Omental fat pad (tissue), 4 donors: ENCODE results near the gene APOL1. TPM values are rescaled to one million over a fixed set of nuclear protein-coding genes. Genes with fewer than 3 reads are reported as not detected.
"Not testable (repeated sequence)": the region's sequence is repeated elsewhere in the genome, so short reads cannot be mapped to it uniquely, and the experiment has no call there.

Experiments used
- ATAC-seq: fragments of 150-250 bp; one replicate; pipeline ENCODE4 v1.9.1; 2016; ENCODE audit warnings: mild to moderate bottlenecking, moderate library complexity; ENCODE audit not compliant: low FRiP score
- DNase-seq: peaks from one replicate; pipeline ENCODE4 v3.0.0-alpha.2; 2019; ENCODE audit warnings: low spot score
- CTCF ChIP-seq, 3 donors: fragments of 450-650 bp; IDR thresholded peaks; one replicate each; pipeline ENCODE4 v1.5.1; 2016 to 2017; ENCODE audit warnings: antibody characterized with exemption in 3 of 3, mild to moderate bottlenecking in 3 of 3, moderate library complexity in 2 of 3
- total RNA-seq, 4 donors: library from RNA; depleted of rRNA; stranded (reverse); fragments of >200 nt; gene quantifications; one replicate each; pipeline ENCODE4 v1.1.0, GENCODE V29; 2016

Gene APOL1
- total RNA-seq, 4 donors from 2014 or later = 27.3 to 89.3 (median 65.3) TPM

- DNase-seq (no peak), ATAC-seq (no peak)
- TF ChIP-seq CTCF (IDR thresholded peaks at IDR 0.05) = no peak
Measured at GRCh38 chr22:36249160-36249559, 3.8 kb upstream of the APOL1 start.

- not testable (repeated sequence) for ATAC-seq, DNase-seq
Measured at GRCh38 chr22:36250292-36250960, 2.5 kb upstream of the APOL1 start.

GRCh38 chr22:36251979-36252608, 839 bp upstream of the APOL1 start:
- DNase-seq, ATAC-seq: not testable (repeated sequence)

GRCh38 chr22:36253523-36254490, 874 bp downstream of the APOL1 start:
- no peak for TF ChIP-seq CTCF (IDR thresholded peaks at IDR 0.05)
- ATAC-seq (peak; percentile 51), DNase-seq (no peak)

GRCh38 chr22:36255572-36255971, 2.6 kb downstream of the APOL1 start:
- not testable (repeated sequence) for DNase-seq, ATAC-seq

- DNase-seq (no peak), ATAC-seq (no peak)
- no peak for TF ChIP-seq CTCF (IDR thresholded peaks at IDR 0.05)
Measured at GRCh38 chr22:36256478-36256877, 3.5 kb downstream of the APOL1 start.

GRCh38 chr22:36257308-36257707, 4.4 kb downstream of the APOL1 start:
- ATAC-seq (no peak), DNase-seq (no peak)
- TF ChIP-seq CTCF (IDR thresholded peaks at IDR 0.05) = no peak

- TF ChIP-seq CTCF (IDR thresholded peaks at IDR 0.05) = no peak
- ATAC-seq (no peak), DNase-seq (no peak)
Measured at GRCh38 chr22:36257948-36258670, 5.2 kb downstream of the APOL1 start.
